NCI-H146 (cell line): ENCODE results near the gene BCAT1.
"Not testable (repeated sequence)": the region's sequence is repeated elsewhere in the genome, so short reads cannot be mapped to it uniquely, and the experiment has no call there.

Experiments used
- DNase-seq: peaks from one replicate; lab custom pipeline; 2025; lab: John Stamatoyannopoulos, UW

BCAT1 gene

GRCh38 chr12:24853588-24853987 is 95.3 kb downstream of the BCAT1 start:
- no peak for DNase-seq

GRCh38 chr12:24853094-24853493 is 95.8 kb downstream of the BCAT1 start:
- DNase-seq, result no peak

- DNase-seq, result no peak
Measured at GRCh38 chr12:24852420-24852819, 96.5 kb downstream of the BCAT1 start.

DNA sequence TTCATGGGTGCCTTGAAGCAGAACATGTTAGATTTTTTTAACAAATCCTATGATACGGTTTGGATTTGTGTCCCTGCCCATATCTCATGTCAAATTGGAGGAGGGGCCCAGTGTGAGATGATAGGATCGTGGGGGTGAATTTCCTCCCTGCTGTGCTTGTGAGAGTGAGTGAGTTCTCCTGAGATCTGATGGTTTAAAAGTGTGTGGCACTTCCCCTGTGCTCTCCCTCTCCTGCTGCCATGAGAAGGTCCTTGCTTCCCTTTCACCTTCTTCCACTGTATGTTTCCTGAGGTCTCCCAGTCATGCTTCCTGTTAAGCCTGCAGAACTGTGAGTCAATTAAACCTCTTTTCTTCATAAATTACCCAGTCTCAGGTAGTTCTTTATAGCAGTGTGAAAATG is 97.0 kb downstream of the BCAT1 start:
- DNase-seq, result not testable (repeated sequence)

DNA sequence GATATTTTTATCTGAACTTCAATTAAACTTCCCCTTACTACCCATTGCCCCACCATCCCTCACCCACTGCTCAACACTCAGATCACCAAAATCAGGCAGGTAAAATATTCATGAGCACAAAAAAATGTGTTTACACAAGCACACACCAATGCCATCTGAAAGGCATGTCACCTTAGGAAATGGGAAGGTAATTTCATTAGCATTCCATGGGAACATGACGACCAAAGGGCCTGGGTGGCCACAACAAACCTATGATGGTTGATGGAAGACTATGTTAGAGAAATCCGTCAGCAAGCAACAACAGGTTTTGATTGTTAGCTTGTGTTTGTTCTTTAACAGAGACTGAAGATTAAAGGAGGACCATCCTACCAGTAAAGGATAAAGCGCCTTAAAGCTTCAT is 97.6 kb downstream of the BCAT1 start:
- no peak for DNase-seq

DNA sequence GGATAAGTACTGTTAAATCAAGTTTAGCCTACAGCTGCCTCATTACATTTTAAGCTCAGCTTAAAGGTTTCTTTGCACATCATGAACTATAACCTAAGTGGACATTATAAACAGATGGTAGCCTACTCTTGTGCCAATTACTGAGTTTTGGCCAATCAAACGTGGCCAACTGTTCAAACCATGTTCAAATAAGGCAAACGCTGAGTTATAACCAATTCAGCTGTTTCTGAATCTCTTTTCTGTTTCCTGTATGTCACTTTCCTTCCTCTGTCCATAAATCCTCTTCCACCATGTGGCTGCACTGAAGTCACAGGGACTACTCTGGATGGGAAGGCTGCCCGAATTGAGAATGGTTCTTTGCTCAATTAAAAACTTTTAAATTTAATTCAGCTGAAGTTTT is 98.4 kb downstream of the BCAT1 start:
- no peak for DNase-seq

GRCh38 chr12:24848941-24849477 is 99.9 kb downstream of the BCAT1 start:
- DNase-seq, result no peak

GRCh38 chr12:24846689-24847088 is 102.2 kb downstream of the BCAT1 start:
- no peak for DNase-seq

DNA sequence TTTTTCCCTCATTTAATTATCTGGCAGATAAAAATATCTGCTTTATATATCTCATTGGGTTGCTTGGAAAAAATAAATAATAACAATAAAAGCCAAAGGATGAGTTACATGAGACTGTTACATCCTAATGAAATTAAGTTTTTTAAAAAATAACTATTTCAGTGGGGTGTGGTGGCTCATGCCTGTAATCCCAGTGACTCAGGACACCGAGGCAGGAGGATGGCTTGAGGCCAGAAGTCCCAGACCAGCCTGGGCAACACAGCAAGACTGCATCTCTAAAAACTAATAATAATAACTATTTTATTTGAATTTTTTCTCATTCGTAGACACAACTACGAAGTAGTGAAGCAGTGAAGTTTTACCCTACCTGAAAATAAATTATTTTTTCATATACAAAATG is 103.3 kb downstream of the BCAT1 start:
- DNase-seq, result no peak

DNA sequence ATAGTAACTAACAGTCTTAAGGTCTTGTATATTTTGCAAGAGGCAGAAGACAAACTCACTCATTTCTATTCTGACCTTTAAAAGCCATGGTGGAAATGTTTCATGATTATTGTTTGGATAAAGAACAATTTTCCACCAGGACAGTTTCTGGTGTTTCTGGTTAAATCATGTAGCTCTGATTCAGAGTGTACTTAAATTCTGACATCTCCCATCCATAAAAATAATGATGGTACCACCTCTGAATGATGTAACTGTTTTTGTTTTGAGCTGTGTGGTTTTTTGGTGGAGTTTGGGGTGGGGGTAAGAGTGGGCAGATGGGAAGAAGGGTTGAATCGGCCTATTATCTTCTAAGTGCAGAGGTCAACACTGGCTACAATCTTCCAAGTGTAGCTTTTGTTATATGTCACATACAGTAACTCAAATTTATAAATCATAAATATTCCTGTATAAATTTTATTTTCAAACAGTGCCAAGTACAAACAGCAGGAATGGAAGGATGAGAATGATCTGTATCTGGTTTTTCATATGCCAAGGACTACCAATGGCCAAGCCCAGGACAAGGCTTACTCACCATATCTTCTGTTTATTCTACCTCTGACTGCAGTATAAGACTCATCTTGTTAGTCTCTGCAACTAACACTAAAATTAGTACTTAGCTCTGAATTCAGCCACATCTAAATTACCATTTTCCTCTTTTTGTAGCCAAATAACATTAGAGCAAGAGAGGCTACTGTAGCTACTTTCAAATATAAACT is 108.7 kb downstream of the BCAT1 start:
- no peak for DNase-seq

- no peak for DNase-seq
Measured at GRCh38 chr12:24839268-24839791, 109.6 kb downstream of the BCAT1 start.

DNA sequence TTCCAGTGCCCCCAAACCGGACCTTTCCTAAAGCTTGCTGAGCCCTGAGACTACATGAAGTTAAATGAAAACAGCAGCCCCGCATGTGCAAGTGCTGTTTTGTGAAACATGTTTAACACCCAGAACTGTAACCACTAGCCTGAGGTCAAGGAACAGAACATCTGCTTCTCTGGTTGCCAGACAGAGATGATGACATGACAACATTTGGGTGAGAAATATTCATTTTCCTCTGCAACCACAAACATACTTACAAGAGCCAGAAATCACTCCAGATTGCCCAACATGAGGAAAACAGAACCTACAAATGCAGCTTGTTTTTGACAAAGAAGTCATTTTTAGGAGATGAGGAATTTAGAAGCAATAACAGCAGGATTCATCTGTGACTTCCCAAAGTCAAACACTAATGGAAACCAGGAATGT is 110.4 kb downstream of the BCAT1 start:
- DNase-seq, result no peak

DNA sequence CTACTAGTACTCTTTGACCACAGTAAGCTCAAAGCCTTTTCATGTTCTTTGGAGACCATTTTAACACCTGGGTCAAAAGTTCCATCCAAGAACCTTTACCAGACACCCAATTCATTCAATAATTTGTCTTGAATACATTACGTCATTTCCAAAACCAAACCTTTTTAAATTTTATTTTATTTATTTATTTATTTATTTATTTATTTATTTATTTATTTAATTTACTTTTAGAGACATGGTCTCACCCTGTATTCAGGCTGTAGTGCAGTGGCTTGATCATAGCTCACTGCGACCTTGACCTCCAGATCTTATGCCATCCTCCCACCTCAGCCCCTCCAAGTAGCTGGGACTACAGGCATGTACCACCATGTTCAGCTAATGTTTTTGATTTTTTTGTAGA is 113.5 kb downstream of the BCAT1 start:
- DNase-seq, result no peak

- no peak for DNase-seq
Measured at GRCh38 chr12:24833513-24833912, 115.4 kb downstream of the BCAT1 start.

DNA sequence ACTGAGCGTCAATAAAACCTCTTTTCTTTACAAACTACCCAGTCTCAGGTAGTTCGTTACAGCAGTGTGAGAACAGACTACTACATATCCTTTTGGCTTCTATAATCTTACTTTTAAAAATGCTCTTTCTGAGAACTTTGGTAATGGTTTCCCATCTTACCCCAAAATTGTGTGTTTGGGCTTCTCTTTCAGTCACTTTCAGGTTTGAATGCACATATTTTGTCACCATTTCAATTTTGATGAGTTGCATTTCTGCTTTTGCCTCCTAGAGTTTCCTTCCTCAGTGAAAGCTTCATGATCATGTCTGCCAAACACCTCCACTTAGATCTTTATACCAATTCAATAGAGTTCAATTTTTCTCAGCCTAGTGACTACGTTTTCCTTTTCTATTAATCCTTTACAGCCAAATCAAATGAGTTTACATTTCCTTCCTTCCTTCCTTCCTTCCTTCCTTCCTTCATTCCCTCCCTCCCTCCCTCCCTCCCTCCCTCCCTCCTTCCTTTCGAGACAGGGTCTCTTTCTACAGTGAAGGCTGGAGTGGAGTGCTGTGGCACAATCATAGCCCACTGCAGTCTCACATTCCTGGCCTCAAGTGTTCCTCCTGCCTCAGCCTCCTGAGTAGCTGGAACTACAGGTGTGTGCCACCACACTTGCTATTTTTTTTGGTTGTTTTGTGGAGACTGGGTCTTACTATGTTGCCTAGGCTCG is 124.9 kb downstream of the BCAT1 start:
- DNase-seq, result no peak

DNA sequence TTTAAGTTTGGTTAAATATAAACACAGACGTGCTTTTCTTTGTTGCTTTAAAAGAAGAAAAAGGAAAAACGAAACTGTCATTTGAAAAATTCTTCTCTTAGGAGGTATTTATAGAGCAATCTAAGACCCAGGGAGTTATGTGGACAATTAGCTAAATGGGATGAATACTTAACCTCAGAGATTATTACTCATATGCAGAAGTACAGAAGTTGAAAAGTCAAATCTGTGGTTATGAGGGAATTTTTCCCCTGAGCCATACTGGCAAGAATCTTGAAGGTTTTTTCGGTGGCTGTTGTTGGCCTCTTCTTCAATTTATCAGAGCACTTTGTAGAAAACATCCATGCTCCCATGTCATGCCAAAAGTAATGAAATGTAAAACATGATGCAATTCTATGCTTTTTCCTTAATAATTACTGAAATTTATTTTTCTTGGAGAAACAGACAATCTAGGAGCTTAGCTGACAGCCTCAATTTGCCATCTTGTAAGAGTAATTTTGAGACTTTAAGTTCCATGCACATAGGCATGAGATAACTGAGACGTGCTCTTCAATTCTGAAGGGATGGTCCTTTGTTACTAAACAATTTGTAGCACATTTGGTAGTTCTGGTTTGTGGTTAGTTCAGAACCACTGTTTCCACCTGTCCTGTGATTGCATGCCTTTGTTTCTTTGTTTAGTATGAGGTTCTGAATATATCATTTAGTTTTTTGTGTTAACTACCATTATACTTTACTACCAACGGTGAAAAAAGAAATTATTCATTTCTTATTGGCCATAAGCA is 126.6 kb downstream of the BCAT1 start:
- no peak for DNase-seq

DNA sequence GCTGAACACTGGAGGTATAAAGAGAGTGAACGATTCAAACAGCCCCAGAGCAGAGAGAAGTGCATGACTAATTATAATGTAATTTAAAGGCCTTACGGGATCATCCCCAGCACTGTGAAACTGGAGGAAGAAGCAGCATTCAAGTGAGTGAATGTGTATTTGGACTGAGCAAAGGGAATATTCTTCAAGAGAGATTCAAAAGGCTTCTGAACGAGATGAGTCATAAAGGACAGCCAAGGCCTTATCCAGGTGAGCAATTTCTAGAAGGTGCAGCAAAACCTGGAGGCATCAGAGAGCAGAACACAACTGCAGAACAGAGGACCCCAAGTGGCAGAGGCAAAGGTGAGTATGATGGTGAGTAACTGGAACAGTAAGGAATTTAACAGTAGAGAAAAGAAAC is 127.2 kb downstream of the BCAT1 start:
- DNase-seq, result no peak

GRCh38 chr12:24820872-24821271 is 128.0 kb downstream of the BCAT1 start:
- DNase-seq, result no peak

GRCh38 chr12:24818351-24818750 is 130.6 kb downstream of the BCAT1 start:
- no peak for DNase-seq

GRCh38 chr12:24815114-24815423 is 133.8 kb downstream of the BCAT1 start:
- no peak for DNase-seq

- DNase-seq, result no peak
Measured at GRCh38 chr12:24814379-24815113, 134.4 kb downstream of the BCAT1 start.

DNA sequence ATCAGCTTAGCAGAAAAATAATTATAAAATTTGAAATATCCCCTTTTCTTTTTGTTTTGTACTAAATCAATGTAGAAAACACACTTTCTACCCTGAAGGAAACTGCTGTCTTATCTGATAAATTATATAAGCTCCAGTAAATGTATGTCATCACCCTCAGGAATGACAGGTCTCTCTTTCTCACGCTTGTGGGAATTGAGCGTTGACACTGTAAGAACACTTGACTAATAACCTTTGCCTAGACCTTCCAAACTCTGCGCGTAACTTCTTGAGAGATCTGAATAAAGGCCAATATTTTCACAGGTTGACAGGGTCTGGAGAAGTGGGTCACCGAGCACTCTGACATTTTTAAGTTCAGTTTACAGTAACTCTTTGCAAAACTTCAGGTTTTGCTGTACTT is 138.5 kb downstream of the BCAT1 start:
- DNase-seq, result no peak
